Fibroblast of the conjunctiva (primary cell): Measurements from ENCODE around the gene TBC1D2B.

Source experiments
- DNase-seq: peaks from one replicate; pipeline ENCODE4 v3.0.0-alpha.2; 2010; ENCODE audit warnings: low read depth

TBC1D2B gene

GRCh38 chr15:78077053-78077870 lies at the start of gene TBC1D2B:
TBC1D2B (minus strand) TSS chr15:78077711; CDS start chr15:78077652, 59 bp downstream.
- DNase-seq: no peak

DNA sequence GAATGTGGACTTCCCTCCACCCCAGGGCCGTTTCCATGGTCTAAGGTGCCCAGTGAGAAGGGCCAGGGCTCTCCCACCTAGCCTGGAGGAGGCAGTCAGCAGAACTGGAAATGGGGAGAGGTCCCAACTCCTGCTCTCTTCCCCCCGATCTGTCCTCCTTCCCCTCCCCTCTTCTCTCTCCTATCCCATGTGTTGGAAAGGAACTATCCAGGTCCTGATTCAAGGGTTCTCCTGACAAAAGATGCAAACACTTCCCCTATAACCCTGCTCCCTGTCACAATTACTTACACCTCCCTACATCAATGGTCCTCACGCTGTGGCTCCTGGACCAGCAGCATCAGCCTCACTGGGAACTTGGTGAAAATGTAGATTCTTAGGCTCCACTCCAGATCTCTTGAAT lies 47.8 kb upstream of the TBC1D2B start:
- no peak for DNase-seq

DNA sequence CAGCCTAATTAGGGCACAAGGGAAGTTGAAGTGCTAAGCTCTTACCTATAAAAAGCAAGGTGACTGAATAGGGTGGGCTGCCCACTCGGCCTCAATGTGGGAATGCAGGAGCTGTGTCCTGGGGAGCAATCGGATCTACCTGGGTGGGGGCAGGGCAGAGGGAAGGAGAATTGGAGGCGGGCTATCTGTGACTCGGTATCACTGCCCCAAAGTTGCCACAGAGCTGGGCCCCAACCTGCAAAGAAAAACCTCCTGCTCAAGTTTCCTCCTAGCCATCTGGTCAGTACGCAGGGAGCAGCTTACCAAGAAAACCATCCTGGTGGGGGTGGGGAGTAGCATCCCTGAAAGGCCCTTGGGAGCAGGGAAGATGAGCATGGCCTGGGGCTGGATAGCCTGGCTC lies 43.0 kb upstream of the TBC1D2B start:
- DNase-seq: no peak

GRCh38 chr15:78112551-78112950 lies 35.0 kb upstream of the TBC1D2B start:
- no peak for DNase-seq

- no peak for DNase-seq
Observed at GRCh38 chr15:78111788-78112187, 34.3 kb upstream of the TBC1D2B start.

DNA sequence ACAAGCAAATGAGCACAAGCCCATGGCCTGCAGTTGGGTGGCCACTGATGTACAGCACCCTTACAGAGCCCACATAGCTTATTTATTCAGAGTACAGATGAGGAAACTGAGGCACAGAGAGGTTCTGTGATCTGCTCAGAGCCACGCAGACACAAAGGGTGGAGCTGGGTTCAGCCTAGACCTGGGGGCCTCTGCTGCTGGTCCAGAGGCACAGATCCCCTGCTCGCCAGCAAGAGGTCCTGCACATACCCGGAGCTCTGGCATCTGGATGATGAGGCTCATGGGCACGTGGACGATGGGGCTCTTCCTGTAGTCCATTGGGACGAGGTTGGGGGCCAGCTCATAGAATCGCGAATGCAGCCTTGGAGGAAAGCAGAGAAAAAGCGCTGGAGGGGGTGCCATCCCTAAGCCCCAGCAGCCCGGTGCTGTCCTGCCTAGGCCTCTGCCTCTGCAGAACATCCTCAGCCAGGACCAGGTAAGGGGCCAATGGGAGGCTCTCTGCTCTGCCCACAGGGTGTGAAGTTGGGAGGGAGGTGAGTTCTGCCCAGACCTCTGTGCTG lies 33.5 kb upstream of the TBC1D2B start:
- no peak for DNase-seq

DNA sequence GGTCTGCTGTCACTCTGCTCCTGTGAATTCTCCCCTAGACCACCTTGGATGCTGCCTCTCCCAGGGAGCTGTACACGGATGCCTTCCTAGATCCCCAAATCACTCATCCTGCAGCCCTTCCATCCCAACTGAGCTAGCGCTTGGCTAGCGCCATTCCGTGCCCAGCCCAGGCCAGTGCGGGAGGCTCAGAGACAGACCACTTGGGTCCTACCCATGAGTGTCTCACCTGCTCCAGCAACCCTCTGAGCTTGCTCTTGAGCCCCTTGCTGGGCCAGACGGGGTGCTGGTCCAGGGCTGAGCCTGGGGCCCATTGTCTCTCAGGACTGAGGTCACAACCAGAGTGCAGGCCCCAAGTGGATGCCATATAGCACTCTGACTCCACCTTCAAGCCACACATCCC lies 32.6 kb upstream of the TBC1D2B start:
- no peak for DNase-seq

GRCh38 chr15:78109156-78109555 lies 31.6 kb upstream of the TBC1D2B start:
- DNase-seq: no peak

DNA sequence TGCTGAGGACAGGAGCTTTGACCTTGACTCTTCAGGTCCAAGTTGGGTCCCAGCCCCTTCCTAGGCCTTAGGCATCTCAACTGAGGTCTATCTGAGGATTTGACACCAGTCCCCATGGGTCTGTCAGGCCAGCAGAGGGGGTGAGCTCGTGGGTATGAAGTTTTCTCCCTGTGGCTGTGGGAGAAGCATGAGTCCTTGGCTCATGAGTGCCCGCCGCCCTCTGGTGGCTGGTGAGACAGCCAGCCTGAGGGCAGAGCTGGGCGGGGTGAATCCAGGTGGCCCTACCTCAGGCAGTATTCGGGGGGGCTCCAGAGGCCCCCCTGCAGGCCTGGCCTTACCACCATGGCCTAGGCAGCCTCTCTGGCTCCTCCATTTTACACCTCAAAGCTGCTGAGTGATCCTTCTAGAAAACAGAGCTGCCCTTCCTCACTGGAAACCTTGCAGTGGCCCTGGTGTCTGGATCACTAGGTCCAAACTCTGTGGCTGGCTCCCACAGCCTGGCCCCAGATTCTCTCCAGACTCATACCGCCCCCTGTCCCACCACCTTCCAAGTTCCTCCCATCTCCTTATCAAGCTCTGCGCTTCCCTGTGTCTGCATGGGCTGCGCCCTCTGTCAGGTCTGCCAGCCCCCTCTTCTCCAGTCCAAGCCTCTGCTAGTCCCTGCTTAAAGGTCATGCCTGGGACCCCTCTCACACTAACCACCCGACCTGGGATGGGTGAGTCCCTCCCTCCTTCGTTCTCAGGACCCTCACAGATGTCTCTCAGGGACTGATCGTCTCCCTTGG lies 31.0 kb upstream of the TBC1D2B start:
- DNase-seq: peak; percentile 77

- DNase-seq: no peak
Observed at GRCh38 chr15:78107471-78107870, 30.0 kb upstream of the TBC1D2B start.

- no peak for DNase-seq
Observed at GRCh38 chr15:78105476-78106241, 28.1 kb upstream of the TBC1D2B start.

DNA sequence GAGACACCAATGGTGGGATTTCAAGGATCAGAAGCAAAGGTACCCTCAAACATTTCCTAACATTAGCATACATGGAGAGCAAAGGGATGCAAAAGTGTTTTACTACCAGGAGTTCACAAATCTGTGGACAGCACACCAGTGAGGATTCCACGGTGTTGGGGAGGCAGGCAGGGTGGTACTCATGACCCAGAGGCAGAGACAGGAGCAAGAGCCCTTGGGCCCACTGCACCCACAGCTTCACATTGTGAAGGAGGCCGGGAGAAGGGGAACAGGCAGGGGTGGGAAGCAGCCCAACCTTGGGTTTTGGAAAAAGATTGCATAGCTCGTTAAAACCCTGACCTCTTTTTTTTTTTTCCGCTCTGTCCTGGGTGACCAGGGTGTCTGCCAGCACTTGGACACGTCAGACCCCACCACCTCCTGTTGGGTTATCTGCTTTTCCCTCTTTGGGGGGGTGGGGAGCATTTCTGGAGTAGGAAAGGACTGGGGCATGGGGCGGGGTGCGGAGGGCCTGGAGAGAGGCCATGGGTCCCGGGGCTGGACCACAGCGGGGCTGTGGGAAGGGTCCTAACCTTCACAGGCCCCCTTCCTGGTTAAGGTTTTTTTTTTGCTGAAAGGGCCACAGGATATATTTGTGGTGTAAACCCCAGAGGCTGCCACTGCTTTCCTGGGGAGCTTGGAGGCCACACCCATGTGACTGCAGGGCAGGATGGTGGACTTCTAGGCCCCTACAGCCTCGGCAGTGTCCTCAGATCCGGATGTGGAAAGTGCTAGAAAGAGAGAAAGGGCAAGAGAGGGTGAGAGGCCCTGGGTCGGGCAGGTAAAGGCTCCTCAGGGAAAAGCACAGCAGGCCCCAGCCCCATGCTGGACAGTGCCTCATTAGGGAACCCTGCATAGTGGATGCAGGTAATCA lies 27.3 kb upstream of the TBC1D2B start:
- DNase-seq: no peak

DNA sequence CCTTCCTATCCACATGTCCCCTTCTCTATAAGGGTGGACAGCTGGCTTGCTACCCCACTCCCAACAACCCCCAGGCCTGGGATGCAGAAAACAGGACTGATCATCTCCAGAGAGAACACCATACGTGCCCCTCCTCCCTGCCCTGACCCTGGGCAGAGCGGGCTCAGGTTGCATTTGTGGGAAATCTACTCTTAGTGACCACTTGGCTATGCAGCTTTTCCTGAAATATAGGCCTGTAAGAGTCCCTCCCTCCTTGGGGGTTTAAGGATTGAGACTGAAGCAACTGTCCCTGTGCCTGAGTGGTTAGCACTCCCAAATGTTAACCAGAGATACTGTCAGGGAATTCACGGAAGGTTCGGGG lies 26.6 kb upstream of the TBC1D2B start:
- no peak for DNase-seq

DNA sequence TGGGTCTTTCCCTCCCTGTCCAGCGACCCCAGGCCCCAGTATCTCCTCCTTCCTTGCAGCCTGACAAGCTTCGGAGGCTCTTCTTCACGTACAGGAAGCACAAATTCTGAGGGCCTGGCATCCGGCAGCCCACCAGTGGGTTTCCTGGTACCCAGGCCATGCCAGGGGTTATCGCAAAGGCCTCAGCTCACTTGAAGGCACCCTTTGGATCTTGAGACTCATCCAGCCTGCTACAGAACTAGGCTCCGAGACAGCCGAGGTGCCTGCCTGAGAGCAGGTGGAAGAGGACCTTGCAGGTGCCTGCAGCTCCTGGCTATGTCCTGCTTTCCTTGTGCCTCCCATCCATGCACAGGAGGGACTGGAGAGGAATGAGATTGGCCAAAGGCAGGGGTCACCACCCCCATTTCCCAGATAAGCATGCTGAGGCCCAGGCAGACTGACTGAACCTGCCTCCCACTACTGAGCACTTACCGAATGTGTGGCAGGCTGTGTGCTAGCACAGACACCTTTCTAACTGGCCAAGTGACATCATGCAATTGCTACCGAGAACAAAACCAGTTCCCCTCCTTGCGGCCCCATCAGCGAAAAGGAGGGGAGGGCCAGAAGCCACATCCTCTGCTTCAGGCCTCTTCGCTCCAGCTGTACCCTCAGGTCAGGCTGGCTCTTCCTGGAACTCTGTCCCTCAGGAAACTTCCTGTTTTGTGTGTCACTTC lies 26.1 kb upstream of the TBC1D2B start:
- DNase-seq: no peak

- DNase-seq: no peak
Observed at GRCh38 chr15:78102741-78103140, 25.2 kb upstream of the TBC1D2B start.

DNA sequence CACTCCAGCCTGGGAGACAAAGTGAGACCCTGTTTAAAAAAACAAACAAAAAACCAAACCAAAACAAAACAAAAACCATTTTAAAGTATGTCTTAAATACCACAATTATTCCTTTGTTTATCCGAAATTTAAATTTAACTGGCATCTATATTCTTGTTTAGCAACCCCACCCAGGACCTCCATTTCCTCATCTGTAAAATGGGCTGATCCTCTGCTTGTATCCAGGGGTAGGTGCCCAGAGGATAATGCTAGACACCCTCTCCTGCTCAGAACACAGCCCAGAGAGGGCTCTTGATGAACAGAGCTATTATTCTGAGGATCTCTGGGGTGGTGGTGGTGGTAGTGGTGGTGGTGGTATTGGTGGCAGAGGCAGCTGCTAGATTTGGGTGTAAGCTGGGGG lies 24.7 kb upstream of the TBC1D2B start:
- no peak for DNase-seq

DNA sequence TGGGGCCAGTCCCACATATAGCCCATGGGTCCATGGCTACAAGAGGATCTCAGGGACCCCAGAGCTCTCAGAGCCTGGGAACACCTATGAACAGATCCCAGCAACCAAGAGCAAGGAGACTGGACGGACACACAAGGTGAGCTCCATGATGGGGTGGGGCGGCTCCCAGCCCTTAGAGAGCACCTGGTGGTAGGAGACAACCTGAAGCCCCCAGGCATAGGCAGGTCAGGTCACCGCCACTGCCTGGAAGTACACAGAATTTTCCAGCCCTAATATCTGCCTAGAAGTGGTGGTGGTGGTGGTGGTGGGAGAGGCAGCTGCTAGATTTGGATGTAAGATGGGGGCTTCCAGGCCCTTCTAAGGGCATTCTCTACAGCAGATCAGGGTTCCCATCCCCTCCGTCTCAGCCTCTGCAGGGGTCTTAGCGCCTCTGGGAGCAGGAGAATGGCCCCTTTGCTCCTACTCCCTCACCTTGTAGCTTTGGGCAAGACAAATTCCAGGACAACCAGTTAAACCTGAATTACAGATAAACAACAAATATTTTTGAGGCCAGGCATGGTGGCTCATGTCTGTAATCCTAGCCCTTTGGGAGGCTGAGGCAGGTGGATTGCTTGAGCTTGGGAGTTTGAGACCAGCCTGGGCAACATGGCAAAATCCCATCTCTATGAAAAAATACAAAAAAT lies 24.1 kb upstream of the TBC1D2B start:
- no peak for DNase-seq

DNA sequence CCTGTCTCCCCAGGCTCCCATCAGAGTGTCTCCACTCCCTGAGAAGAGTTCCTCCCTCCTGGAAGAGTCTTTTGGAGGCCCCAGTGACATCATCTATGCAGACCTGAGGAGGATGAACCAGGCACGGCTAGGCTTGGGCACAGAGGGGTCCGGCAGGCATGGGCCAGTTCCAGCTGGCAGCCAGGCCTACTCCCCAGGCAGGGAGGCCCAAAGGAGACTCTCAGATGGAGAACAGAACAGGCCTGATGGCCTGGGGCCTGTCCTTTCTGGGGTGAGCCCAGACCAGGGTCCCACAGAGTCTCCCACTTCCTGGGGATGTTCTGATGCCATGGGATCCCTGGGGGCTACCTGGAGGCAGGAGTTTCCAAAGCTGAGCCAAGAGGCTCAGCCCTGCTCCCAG lies 23.4 kb upstream of the TBC1D2B start:
- no peak for DNase-seq

- DNase-seq: no peak
Observed at GRCh38 chr15:78098131-78098755, 20.7 kb upstream of the TBC1D2B start.

- DNase-seq: no peak
Observed at GRCh38 chr15:78097667-78098066, 20.2 kb upstream of the TBC1D2B start.
